Keratinocyte (primary cell): ENCODE results near the gene GPR22.

Source experiments
- CTCF ChIP-seq, 3 experiments: IDR thresholded peaks in 1 of 3; conservative IDR thresholded peaks in 1 of 3; optimal IDR thresholded peaks in 1 of 3; 2 replicates in 2 of 3; 3 replicates in 1 of 3; pipeline versions ENCODE3 to v1.5.1; 2011; ENCODE audit warnings: low read length in 3 of 3, mild to moderate bottlenecking in 3 of 3, moderate library complexity in 2 of 3, control low read depth in 1 of 3, inconsistent platforms in 1 of 3; ENCODE audit not compliant: insufficient read depth in 2 of 3; ENCODE audit errors: extremely low read depth in 1 of 3
- EZH2 ChIP-seq: IDR thresholded peaks from one replicate; pipeline ENCODE4 v1.6.1; 2012; ENCODE audit warnings: inconsistent platforms, mild to moderate bottlenecking, low read length, moderate library complexity

- TF ChIP-seq CTCF (optimal IDR thresholded peaks at IDR 0.05 in 1 of 3, IDR thresholded peaks at IDR 0.05 in 1 of 3, conservative IDR thresholded peaks at IDR 0.05 in 1 of 3; ENCODE audit: extremely low read depth in 1 of 3, insufficient read depth in 2 of 3, low read length in 3 of 3) = no peak
- no peak for TF ChIP-seq EZH2
Measured at GRCh38 chr7:107442678-107443077, 27.2 kb upstream of the GPR22 start.
